Measurements from ENCODE around the gene SAMD5.

- no peak for TF ChIP-seq POLR2A (IDR thresholded peaks at IDR 0.05; ENCODE audit: low read depth, low read length)
- TF ChIP-seq MXI1 (IDR thresholded peaks at IDR 0.05; ENCODE audit: low read depth, low read length), result no peak
- no peak for TF ChIP-seq CTCF (IDR thresholded peaks at IDR 0.05 in 2 of 3, conservative IDR thresholded peaks at IDR 0.05 in 1 of 3; ENCODE audit: control insufficient read depth in 2 of 3, extremely low read depth in 1 of 3, insufficient read depth in 1 of 3, low read depth in 3 of 3, low read length in 3 of 3)
- TF ChIP-seq ZZZ3 (IDR thresholded peaks at IDR 0.05; ENCODE audit: control insufficient read depth, insufficient read length, low read depth), result no peak
- no peak for TF ChIP-seq YBX1 (IDR thresholded peaks at IDR 0.05)
- no peak for TF ChIP-seq ZBTB33 (IDR thresholded peaks at IDR 0.05)
- TF ChIP-seq KDM1A (IDR thresholded peaks at IDR 0.05; ENCODE audit: borderline replicate concordance), result no peak
- no peak for TF ChIP-seq JUNB (IDR thresholded peaks at IDR 0.05)
- TF ChIP-seq FOS (IDR thresholded peaks at IDR 0.05; ENCODE audit: borderline replicate concordance, extremely low read depth, insufficient read length), result no peak
- no peak for TF ChIP-seq NR2C1 (IDR thresholded peaks at IDR 0.05)
These were observed 17.2 kb downstream of the SAMD5 start for GRCh38 chr6:147525519-147526209.
